Measurements from ENCODE around the gene FAM219A.

DNA sequence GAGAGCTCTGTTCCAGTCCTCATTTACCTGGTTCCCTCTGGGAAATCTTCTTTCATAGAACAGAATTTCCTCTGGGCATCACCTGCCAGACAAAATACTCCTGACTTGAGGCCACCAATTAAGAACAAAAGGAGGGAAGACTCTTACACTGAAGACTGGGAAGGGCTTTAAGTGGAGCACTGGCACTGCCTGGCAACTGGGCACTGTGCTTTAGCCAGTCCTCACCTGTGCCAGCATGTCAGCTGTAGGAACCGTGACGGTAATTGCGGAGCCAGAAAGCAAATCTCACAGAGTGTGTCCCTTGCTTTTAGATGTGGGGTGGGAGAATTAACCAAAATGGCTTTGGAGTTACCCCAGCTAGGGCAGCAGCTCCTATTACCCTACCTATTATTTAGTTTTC, 40.6 kb downstream of the FAM219A start:
- TF ChIP-seq ZNF223 (tag by site-specific recombination; IDR thresholded peaks at IDR 0.05) = no peak
- TF ChIP-seq ZBTB17 (tag by site-specific recombination; IDR thresholded peaks at IDR 0.05) = no peak
- TF ChIP-seq ZNF747 (tag by site-specific recombination; IDR thresholded peaks at IDR 0.05) = no peak
- TF ChIP-seq, protein P1, sequence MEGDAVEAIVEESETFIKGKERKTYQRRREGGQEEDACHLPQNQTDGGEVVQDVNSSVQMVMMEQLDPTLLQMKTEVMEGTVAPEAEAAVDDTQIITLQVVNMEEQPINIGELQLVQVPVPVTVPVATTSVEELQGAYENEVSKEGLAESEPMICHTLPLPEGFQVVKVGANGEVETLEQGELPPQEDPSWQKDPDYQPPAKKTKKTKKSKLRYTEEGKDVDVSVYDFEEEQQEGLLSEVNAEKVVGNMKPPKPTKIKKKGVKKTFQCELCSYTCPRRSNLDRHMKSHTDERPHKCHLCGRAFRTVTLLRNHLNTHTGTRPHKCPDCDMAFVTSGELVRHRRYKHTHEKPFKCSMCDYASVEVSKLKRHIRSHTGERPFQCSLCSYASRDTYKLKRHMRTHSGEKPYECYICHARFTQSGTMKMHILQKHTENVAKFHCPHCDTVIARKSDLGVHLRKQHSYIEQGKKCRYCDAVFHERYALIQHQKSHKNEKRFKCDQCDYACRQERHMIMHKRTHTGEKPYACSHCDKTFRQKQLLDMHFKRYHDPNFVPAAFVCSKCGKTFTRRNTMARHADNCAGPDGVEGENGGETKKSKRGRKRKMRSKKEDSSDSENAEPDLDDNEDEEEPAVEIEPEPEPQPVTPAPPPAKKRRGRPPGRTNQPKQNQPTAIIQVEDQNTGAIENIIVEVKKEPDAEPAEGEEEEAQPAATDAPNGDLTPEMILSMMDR (tag by site-specific recombination; IDR thresholded peaks at IDR 0.05) = no peak
- no peak for TF ChIP-seq ZNF214 (tag by site-specific recombination; IDR thresholded peaks at IDR 0.05; ENCODE audit: borderline replicate concordance)
- TF ChIP-seq ZNF670 (tag by site-specific recombination; IDR thresholded peaks at IDR 0.05; ENCODE audit: low read depth) = no peak
- TF ChIP-seq ZBTB7A (tag by site-specific recombination; IDR thresholded peaks at IDR 0.05; ENCODE audit: low read depth) = no peak
- no peak for TF ChIP-seq ZNF785 (tag by site-specific recombination; IDR thresholded peaks at IDR 0.05)
- TF ChIP-seq ZNF138 (tag by site-specific recombination; IDR thresholded peaks at IDR 0.05; ENCODE audit: borderline replicate concordance) = no peak
- TF ChIP-seq, protein P2, sequence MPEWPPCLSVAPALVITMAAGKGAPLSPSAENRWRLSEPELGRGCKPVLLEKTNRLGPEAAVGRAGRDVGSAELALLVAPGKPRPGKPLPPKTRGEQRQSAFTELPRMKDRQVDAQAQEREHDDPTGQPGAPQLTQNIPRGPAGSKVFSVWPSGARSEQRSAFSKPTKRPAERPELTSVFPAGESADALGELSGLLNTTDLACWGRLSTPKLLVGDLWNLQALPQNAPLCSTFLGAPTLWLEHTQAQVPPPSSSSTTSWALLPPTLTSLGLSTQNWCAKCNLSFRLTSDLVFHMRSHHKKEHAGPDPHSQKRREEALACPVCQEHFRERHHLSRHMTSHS (tag by site-specific recombination; IDR thresholded peaks at IDR 0.05) = no peak
- TF ChIP-seq, protein P3, sequence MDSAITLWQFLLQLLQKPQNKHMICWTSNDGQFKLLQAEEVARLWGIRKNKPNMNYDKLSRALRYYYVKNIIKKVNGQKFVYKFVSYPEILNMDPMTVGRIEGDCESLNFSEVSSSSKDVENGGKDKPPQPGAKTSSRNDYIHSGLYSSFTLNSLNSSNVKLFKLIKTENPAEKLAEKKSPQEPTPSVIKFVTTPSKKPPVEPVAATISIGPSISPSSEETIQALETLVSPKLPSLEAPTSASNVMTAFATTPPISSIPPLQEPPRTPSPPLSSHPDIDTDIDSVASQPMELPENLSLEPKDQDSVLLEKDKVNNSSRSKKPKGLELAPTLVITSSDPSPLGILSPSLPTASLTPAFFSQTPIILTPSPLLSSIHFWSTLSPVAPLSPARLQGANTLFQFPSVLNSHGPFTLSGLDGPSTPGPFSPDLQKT (IDR thresholded peaks at IDR 0.05; ENCODE audit: borderline replicate concordance, low read depth, low read length) = no peak
- TF ChIP-seq ZNF791 (tag by site-specific recombination; IDR thresholded peaks at IDR 0.05) = no peak
- TF ChIP-seq, protein P4, sequence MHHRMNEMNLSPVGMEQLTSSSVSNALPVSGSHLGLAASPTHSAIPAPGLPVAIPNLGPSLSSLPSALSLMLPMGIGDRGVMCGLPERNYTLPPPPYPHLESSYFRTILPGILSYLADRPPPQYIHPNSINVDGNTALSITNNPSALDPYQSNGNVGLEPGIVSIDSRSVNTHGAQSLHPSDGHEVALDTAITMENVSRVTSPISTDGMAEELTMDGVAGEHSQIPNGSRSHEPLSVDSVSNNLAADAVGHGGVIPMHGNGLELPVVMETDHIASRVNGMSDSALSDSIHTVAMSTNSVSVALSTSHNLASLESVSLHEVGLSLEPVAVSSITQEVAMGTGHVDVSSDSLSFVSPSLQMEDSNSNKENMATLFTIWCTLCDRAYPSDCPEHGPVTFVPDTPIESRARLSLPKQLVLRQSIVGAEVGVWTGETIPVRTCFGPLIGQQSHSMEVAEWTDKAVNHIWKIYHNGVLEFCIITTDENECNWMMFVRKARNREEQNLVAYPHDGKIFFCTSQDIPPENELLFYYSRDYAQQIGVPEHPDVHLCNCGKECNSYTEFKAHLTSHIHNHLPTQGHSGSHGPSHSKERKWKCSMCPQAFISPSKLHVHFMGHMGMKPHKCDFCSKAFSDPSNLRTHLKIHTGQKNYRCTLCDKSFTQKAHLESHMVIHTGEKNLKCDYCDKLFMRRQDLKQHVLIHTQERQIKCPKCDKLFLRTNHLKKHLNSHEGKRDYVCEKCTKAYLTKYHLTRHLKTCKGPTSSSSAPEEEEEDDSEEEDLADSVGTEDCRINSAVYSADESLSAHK (tag by site-specific recombination; IDR thresholded peaks at IDR 0.05) = no peak
- no peak for TF ChIP-seq ZNF114 (tag by site-specific recombination; IDR thresholded peaks at IDR 0.05)

All from HEK293 (cell line).